DMS79 treated with DMSO at 0.1 percent for 48 hours (cell line): ENCODE measurements around the gene RILP.

ENCODE experiments used
- DNase-seq: peaks from one replicate; lab custom pipeline; 2025; lab: John Stamatoyannopoulos, UW

The RILP gene

GRCh38 chr17:1647802-1648171 lies 1.9 kb downstream of the RILP start:
- no peak for DNase-seq

- no peak for DNase-seq
Measured at GRCh38 chr17:1646199-1646875, 3.3 kb downstream of the RILP start.

DNA sequence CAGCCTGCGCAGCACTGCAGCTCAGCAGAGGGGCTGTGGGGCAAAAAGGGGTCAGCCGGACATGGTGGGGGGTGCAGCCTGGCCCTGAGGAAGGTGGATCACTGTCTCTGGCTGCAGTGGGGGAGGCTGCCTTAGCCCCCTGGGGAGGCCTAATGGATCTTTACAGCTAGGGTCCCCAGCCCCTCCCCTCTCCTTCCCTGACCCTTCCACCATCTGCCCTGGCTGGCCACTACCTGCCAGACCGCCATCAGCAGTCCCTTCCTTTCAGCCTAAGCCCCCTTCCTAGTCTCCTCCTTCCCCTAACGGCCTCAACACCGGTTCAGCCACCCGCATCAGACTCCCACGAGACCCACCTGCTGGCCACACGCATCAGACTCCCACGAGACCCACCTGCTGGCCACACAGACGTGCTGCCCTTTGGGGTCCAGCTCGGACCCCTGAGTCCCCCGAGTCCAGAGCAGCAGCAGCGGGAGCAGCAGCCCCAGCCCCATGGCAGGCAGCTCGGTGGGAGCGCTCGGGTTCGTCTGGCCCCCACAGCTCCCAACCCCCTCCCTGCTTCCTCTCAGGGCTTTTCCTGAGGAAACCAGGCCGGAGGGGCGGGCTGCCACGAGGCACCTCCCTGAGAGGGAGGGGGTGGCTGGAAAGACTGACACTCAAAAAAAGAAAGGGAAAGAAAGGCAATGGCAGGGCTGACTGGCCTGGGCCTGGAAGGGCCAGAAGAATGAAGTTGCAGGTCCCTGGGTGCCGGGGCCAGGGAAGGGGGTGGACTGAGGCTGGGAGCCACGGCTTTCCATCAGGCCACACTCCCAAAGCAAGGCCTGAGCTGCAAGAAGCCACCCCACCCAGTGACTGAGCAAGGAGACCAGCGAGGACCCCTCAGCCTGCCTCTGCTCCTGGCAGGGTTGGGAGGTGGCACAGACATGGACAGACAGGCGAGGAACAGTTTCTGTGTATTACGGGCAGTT lies 4.2 kb downstream of the RILP start, which contains the start of gene SCARF1:
Gene SCARF1, minus strand, starts transcription at position 526 of the 965 bp plus-strand sequence. Its CDS starts 35 bp downstream, at position 491.
- no peak for DNase-seq

GRCh38 chr17:1644493-1645206 lies 5.0 kb downstream of the RILP start:
- no peak for DNase-seq

DNA sequence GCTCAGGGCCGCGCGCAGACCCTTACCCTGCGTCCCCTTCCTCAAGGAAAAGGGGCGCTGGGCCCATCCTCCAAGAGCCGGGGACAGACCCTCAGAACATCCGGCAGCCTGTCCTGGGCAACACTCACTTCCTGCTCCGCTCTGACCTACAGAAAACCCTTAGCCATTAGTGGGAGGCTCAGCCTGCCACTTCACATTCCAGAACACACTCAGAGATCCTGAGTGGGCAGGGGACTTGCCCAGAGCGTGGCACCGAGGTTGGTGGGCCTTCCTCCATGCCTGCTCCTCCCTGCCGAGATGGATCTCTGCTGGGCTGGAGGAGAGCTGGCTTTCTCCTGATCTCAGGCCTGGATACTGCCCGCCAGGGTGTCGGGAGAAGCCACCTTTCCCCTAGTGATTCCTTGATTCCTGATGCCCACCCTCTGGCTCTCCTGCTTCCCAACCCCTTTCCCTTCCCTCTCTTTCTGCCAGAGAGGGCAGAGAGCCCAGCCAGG lies 5.6 kb downstream of the RILP start:
- DNase-seq = no peak

DNA sequence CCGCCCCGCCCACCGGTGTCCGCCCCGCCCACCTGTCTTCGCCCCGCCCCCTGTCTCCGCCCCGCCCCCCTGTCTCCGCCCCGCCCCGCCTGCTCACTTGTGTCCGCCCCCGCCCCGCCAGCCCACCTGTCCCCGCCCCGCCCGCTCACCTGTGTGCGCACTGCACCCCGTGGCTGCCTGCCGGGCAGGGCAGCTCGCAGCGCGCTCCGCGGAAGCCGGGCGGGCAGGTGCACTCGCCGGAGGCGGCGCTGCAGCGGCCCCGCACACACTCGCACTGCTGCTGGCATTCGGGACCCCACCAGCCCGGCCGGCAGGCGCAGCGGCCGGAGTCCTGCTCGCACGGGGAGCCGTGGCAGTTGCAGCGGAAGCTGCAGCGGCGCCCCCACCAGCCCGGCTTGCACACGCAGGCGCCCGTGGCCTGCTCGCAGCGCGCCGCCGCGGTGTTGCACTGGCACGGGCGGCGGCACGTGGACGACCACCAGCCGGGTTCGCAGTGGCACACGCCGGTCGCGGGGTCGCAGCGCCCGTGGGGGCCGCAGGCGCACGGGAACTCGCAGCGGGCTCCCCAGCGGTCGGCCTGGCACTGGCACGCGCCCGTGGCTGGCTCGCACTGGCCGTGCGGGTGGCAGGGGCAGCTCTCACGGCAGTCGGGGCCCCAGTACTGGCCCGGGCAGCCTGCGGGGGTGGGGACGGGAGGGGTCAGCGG lies 6.2 kb downstream of the RILP start:
- no peak for DNase-seq

DNA sequence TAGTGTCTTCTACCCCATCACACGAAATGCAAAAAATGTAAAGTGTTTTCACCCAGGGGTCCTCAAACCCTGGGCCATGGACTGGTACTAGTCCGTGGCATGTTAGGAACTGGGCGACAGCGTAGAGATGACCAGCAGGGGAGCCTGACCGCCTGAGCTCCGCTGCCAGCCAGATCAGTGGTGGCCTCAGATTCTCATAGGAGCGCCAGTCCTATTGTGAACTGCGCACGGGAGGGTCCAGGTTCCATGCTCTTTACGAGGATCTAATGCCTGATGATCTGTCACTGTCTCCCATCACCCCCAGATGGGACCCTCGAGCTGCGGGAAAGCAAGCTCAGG lies 8.6 kb downstream of the RILP start:
- no peak for DNase-seq

GRCh38 chr17:1640329-1641064 lies 9.2 kb downstream of the RILP start:
- DNase-seq = no peak

DNA sequence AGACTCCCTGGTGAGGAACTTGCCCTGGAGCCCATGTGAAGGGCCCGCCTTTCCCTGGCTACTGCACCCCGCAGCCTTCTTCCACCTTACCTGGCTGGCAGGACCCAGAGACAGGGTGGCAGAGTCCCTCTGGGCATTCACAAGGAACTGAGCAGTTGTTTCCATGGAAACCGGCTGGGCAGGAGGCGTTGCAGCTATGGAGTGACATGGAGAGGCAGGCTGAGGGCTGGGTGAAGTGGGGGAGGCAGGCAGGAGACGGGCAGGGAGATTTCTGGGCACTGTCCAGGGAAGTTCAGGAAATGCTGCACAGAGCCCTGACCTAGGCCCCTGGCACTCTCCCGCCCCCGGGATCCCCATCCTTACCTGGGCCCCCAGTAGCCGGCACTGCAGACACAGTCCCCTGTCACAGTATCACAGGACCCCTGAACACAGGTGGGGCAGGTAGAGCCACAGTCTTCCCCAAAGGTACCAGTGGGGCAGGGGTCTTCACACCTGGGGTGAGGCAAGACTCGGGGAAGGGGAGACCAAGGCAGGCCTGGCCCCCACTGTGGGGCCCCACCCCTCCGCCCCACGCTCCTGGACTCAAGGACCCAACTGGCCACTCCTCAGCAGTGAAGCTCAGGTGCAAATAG lies 10.0 kb downstream of the RILP start:
- peak; percentile 37 for DNase-seq

- DNase-seq = no peak
Measured at GRCh38 chr17:1638624-1639300, 10.9 kb downstream of the RILP start.

- DNase-seq = no peak
Measured at GRCh38 chr17:1638171-1638590, 11.5 kb downstream of the RILP start.

GRCh38 chr17:1636732-1637285 lies 12.9 kb downstream of the RILP start:
- DNase-seq = no peak

DNA sequence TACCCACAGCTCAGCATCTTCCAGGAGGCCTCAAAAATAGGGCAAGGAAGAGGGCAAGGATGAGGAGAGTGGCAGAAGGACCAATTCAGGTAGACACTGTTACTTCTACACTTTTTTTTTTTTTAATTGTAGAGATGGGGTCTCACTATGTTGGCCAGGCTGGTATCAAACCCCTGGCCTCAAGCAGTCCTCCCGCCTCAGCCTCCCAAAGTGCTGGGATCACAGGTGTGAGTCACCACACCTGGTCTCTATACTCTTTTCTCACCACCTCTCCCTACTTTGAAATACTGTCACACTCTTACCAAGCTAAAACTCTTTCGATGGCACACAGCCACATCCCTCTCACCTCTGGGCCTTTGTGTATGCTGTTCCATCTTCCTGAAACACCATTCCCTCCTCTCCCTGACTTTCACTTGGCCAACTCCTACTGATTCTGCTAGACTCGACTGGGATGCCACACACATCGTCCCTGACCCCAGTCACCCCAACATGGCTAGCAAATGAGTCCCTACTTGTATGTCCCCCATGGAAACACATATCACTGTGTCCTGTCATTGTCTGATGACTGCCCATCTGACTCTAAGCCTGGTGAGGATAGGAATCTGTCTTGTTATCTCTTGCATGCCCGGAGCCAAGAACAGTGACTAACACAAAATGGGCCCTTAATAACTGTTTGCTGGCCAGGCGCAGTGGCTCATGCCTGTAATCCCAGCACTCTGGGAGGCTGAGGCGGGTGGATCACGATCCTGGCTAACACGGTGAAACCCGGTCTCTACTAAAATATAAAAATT lies 13.8 kb downstream of the RILP start:
- DNase-seq = no peak

DNA sequence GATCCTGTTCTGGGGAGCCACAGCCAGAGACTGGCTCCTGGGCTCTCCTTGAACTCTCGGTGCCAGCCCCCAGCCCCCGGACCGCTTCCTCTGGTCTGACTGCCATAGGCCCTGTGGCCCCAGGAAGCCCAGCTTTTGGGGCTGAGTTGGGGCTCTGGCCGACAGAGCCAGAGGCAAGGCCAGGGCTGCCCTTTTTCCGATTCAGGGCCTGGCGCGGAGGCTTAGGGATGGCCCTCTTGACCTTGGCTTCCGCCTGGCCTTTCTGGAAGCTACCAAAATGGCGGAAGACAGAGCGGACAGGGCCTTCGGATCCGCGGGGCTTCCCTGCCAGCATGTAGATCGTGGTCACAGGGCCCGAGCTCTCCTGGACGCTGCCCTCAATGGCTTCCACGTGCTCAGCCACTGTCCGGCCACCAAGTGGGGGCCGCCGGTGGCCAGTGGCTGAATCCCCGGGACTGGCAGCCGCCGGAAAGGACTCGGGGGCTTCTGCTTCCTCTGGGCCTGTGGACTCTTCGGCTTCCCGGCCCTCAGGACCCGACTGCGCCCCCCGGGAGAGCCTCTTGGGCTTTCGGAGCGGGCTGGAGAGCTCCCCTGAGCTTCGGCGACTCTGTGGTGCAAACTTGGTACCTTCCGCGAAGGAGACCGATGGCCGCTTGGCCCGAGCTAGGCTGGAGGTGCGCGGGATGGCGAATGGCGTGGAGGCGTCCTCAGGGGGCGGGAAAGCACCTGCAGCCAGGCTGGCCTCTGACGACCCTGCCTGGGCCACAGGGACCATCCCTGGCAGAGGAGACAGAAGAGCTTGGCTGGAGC lies 14.6 kb downstream of the RILP start:
- DNase-seq = no peak

DNA sequence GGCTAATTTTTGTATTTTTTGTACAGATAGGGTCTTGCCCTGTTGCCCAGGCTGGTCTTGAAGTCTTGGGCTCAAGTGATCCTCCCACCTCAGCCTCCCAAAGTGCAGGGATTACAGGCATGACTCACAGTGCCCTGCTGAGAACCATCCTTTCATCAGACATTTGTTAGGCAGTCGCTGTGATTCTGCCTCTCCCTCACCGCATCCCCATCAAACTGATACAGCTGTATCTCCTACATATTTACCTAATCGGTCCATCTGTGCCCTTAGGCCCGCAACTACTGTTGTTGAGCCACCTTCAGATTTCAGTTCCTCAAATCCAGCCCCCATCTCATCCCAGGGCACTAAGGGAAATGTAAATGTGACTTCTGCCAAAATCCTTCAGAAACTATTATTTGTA lies 19.0 kb downstream of the RILP start:
- no peak for DNase-seq

- DNase-seq = no peak
Measured at GRCh38 chr17:1629504-1630310, 20.0 kb downstream of the RILP start.

DNA sequence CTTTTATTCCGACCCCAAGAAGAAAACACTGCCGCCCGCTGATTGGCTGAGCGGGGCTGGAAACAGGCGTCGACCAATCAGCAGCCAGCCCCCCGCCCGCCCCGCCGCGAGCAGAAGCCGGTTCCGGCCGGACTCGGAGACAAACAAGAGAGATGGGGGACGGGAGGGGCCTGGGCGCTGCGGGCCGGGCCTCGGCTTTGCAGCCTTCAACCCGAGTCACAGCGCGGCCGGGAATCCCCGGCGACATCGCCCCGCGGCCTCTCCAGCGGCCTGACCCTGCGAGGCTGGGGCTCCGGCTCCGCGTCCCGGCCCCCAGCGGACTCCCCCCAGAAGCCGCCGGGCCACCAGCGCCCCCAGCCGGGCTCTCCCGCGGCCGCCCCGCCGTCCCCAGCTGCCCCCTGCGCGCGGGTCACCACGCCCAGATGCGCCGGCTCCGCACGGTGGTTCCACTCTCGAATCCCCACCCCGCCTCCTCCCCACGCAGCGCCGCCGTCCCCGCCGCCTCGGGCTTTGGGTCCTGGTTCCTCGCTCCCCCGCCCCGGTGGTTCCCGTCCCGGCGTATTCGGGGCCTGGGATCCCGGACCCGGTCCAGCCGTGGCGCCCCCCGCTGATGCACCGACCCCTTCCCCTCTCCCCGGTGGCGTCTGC lies 20.7 kb downstream of the RILP start:
- peak; percentile 75 for DNase-seq
